ENCODE data around the gene SLC7A8. TPM values are rescaled to one million over a fixed set of nuclear protein-coding genes. Genes with fewer than 3 reads are reported as not detected.
A peak's percentile ranks its signal among the peaks of the same experiment; 100 is the strongest.
"Not testable (repeated sequence)": the region's sequence is repeated elsewhere in the genome, so short reads cannot be mapped to it uniquely, and the experiment has no call there.

SLC7A8 gene
- total RNA-seq (1 to 10 TPM in 4 of 5 experiments, under 1 TPM in 1; 0.36 to 7.7 (median 2.5) TPM), polyA plus RNA-seq (1 to 10 TPM; 1.2 to 4.0 TPM), total RNA-seq (1.1 reads per million)

GRCh38 chr14:23183479-23183878 lies at the start of gene SLC7A8:
SLC7A8 (minus strand) TSS chr14:23183660; CDS start chr14:23182914, 746 bp downstream.
- Histone ChIP-seq H3K36me3 (ENCODE audit: control insufficient read depth in 2 of 3, insufficient read depth in 3 of 3, low read length in 3 of 3) (no peaks in the 10 kb centered on the region), H3K27ac (ENCODE audit: low read depth, low read length) (peak within 1 kb of the TSS; percentile 29), H3K9me3 (ENCODE audit: control insufficient read depth in 2 of 3, low read length in 3 of 3) (no peaks in the 10 kb centered on the region), H3K4me1 (ENCODE audit: control insufficient read depth in 2 of 2, insufficient read depth in 2 of 2, low read length in 2 of 2) (peaks cover 3 to 8% of the 10 kb centered on the region in 2 donors), H3K27me3 (ENCODE audit: control insufficient read depth in 2 of 2, insufficient read depth in 2 of 2, low read length in 2 of 2) (no peaks in the 10 kb centered on the region), H3K4me3 (ENCODE audit: low read length) (peak within 1 kb of the TSS; percentile 58)
- intact Hi-C loops (cut with micrococcal nuclease): loop anchor here (2.0 to 10.0 kb wide), 2 partner anchors 29 to 199 kb away; partner anchors contain the start of gene AJUBA (in 1 of the 2)
- Mint-ChIP-seq H3K4me1 (peaks cover 0 to 26% (median 2%) of the 10 kb centered on the region in 7 donors), H3K36me3 (no peaks in the 10 kb centered on the region), H3K27me3 (peaks cover 5 to 23% (median 18%) of the 10 kb centered on the region in 5 donors), H3K9me3 (no peaks in the 10 kb centered on the region), H3K4me3 (no peak within 1 kb of the TSS), H3K27ac (no peak within 1 kb of the TSS)
- peak; percentile 60 for ATAC-seq
- CTCF ChIA-PET: interaction anchor here (1.1 to 12.2 kb wide), 5 partner anchors 13 to 106 kb away, joined by 3 to 250 read pairs (median 4); partner anchors contain the start of gene CEBPE
- POLR2A ChIA-PET: interaction anchor here (0.6 to 7.0 kb wide), 3 partner anchors 21 to 82 kb away, joined by 3 to 43 read pairs (median 5); partner anchors contain the start of gene CEBPE
- peak in 4 of 9 donors; percentile 15 to 40 (median 32) for DNase-seq

DNA sequence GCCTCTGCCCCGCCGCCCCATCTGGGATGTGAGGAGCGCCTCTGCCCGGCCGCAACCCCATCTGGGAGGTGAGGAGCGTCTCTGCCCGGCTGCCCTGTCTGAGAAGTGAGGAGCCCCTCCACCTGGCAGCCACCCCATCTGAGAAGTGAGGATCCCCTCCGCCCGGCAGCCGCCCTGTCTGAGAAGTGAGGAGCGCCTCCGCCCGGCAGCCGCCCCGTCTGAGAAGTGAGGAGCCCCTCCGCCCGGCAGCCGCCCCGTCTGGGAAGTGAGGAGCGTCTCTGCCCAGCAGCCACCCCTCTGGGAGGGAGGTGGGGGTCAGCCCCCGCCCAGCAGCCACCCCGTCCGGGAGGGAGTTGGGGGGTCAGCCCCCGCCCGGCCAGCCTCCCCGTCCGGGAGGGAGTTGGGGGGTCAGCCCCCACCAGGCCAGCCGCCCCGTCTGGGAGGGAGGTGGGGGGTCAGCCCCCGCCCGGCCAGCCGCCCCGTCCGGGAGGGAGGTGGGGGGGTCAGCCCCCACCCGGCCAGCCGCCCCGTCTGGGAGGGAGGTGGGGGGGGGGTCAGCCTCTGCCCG lies 48.9 kb upstream of the SLC7A8 start:
- DNase-seq; H3K36me3 ChIP-seq (ENCODE audit: control insufficient read depth in 2 of 3, insufficient read depth in 3 of 3, low read length in 3 of 3); H3K27ac ChIP-seq (ENCODE audit: low read depth, low read length); ATAC-seq; H3K36me3 Mint-ChIP-seq; H3K4me3 Mint-ChIP-seq; H3K9me3 ChIP-seq (ENCODE audit: control insufficient read depth in 2 of 3, low read length in 3 of 3); intact Hi-C loops (cut with micrococcal nuclease); H3K4me3 ChIP-seq (ENCODE audit: low read length); H3K9me3 Mint-ChIP-seq; H3K27ac Mint-ChIP-seq; CTCF ChIA-PET; POLR2A ChIA-PET; H3K27me3 ChIP-seq (ENCODE audit: control insufficient read depth in 2 of 2, insufficient read depth in 2 of 2, low read length in 2 of 2); H3K4me1 Mint-ChIP-seq; H3K4me1 ChIP-seq (ENCODE audit: control insufficient read depth in 2 of 2, insufficient read depth in 2 of 2, low read length in 2 of 2): not testable (repeated sequence)
- H3K27me3 Mint-ChIP-seq: peaks cover 0 to 12% (median under 1%) of the 10 kb centered on the region in 5 donors

DNA sequence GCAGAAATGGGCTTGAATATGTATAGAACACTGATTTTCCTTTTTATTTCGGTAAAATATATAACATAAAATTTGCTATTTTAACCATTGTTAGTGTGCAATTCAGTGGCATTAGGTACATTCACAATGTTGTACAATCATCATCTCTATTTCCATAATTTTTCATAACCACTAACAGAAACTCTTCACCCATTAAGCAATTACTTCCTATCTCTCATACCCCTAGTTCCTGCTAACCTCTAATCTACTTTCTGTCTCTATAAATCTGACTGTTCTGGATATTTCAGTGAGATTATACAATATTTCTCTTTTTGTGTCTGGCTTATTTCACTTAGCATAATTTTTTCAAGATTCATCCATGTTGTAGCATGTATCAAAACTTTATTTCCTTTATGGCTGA lies 45.4 kb upstream of the SLC7A8 start:
- Histone ChIP-seq H3K27me3 (ENCODE audit: control insufficient read depth in 2 of 2, insufficient read depth in 2 of 2, low read length in 2 of 2) (no peaks in the 10 kb centered on the region), H3K9me3 (ENCODE audit: control insufficient read depth in 2 of 3, low read length in 3 of 3) (no peaks in the 10 kb centered on the region), H3K27ac (ENCODE audit: low read depth, low read length) (no peak overlapping the region), H3K4me1 (ENCODE audit: control insufficient read depth in 2 of 2, insufficient read depth in 2 of 2, low read length in 2 of 2) (no peaks in the 10 kb centered on the region), H3K4me3 (ENCODE audit: low read length) (no peak overlapping the region), H3K36me3 (ENCODE audit: control insufficient read depth in 2 of 3, insufficient read depth in 3 of 3, low read length in 3 of 3) (no peaks in the 10 kb centered on the region)
- DNase-seq (no peak), ATAC-seq (no peak)
- Mint-ChIP-seq H3K36me3 (no peaks in the 10 kb centered on the region), H3K4me3 (no peak overlapping the region), H3K27ac (no peak overlapping the region), H3K4me1 (no peaks in the 10 kb centered on the region), H3K27me3 (peaks cover 0 to 20% (median 9%) of the 10 kb centered on the region in 5 donors), H3K9me3 (peaks cover 0 to 12% (median 4%) of the 10 kb centered on the region in 11 donors)
- ChIA-PET CTCF (no interaction called here), POLR2A (no interaction called here)
- intact Hi-C loops (cut with micrococcal nuclease): no loop called here

DNA sequence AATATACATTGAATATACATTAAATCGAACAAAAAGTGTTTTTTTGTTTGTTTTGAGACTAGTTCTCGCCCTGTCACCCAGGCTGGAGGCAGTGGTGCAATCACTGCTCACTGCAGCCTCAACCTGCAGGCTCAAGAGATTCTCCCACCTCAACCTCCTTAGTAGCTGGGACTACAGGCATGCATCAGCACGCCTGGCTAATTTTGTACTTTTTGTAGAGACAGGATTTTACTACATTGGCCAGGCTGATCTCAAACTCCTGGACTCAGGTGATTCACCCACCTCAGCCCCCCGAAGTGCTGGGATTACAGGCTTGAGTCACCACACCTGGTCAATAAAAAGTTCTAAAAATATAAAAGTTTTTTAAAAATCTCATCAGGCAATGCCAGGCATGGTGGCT lies 44.1 kb upstream of the SLC7A8 start:
- ChIA-PET CTCF (no interaction called here), POLR2A (no interaction called here)
- intact Hi-C loops (cut with micrococcal nuclease): no loop called here
- Mint-ChIP-seq H3K4me3 (no peak overlapping the region), H3K9me3 (peaks cover 0 to 12% (median 4%) of the 10 kb centered on the region in 11 donors), H3K4me1 (no peaks in the 10 kb centered on the region), H3K27me3 (peaks cover 0 to 23% (median 9%) of the 10 kb centered on the region in 5 donors), H3K27ac (no peak overlapping the region), H3K36me3 (no peaks in the 10 kb centered on the region)
- Histone ChIP-seq H3K4me1 (ENCODE audit: control insufficient read depth in 2 of 2, insufficient read depth in 2 of 2, low read length in 2 of 2) (no peaks in the 10 kb centered on the region), H3K9me3 (ENCODE audit: control insufficient read depth in 2 of 3, low read length in 3 of 3) (no peaks in the 10 kb centered on the region), H3K27me3 (ENCODE audit: control insufficient read depth in 2 of 2, insufficient read depth in 2 of 2, low read length in 2 of 2) (no peaks in the 10 kb centered on the region), H3K36me3 (ENCODE audit: control insufficient read depth in 2 of 3, insufficient read depth in 3 of 3, low read length in 3 of 3) (no peaks in the 10 kb centered on the region), H3K27ac (ENCODE audit: low read depth, low read length) (no peak overlapping the region), H3K4me3 (ENCODE audit: low read length) (no peak overlapping the region)
- ATAC-seq: no peak
- DNase-seq: no peak

GRCh38 chr14:23224958-23225357 lies 41.5 kb upstream of the SLC7A8 start:
- H3K4me1 Mint-ChIP-seq; POLR2A ChIA-PET; intact Hi-C loops (cut with micrococcal nuclease); H3K4me3 Mint-ChIP-seq; ATAC-seq; H3K27me3 ChIP-seq (ENCODE audit: control insufficient read depth in 2 of 2, insufficient read depth in 2 of 2, low read length in 2 of 2); H3K4me3 ChIP-seq (ENCODE audit: low read length); H3K4me1 ChIP-seq (ENCODE audit: control insufficient read depth in 2 of 2, insufficient read depth in 2 of 2, low read length in 2 of 2); DNase-seq; H3K36me3 ChIP-seq (ENCODE audit: control insufficient read depth in 2 of 3, insufficient read depth in 3 of 3, low read length in 3 of 3); H3K9me3 ChIP-seq (ENCODE audit: control insufficient read depth in 2 of 3, low read length in 3 of 3); H3K27ac Mint-ChIP-seq; CTCF ChIA-PET; H3K36me3 Mint-ChIP-seq; H3K27ac ChIP-seq (ENCODE audit: low read depth, low read length): not testable (repeated sequence)
- H3K27me3 Mint-ChIP-seq: peaks cover 20 to 42% (median 23%) of the 10 kb centered on the region in 5 donors
- peaks cover 0 to 11% (median 3%) of the 10 kb centered on the region in 11 donors for H3K9me3 Mint-ChIP-seq

DNA sequence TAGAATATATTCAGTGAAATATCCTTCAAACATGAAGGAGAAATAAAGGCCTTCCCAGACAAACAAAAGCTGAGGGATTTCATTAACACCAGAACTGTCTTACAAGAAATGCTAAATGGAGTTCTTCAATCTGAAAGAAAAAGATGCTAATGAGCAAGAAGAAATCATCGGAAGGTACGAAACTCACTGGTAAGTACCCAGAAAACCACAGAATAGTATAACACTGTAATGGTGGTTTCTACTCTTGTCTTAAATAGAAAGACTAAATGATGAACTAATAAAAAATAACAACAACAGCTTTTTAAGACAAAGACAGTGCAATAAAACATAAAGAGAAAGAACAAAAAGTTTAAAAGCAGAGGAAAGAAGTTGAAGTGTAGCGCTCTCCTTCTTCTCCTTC lies 35.6 kb upstream of the SLC7A8 start:
- Histone ChIP-seq H3K4me3 (ENCODE audit: low read length) (no peak overlapping the region), H3K9me3 (ENCODE audit: control insufficient read depth in 2 of 3, low read length in 3 of 3) (no peaks in the 10 kb centered on the region), H3K27me3 (ENCODE audit: control insufficient read depth in 2 of 2, insufficient read depth in 2 of 2, low read length in 2 of 2) (no peaks in the 10 kb centered on the region), H3K27ac (ENCODE audit: low read depth, low read length) (no peak overlapping the region), H3K36me3 (ENCODE audit: control insufficient read depth in 2 of 3, insufficient read depth in 3 of 3, low read length in 3 of 3) (no peaks in the 10 kb centered on the region), H3K4me1 (ENCODE audit: control insufficient read depth in 2 of 2, insufficient read depth in 2 of 2, low read length in 2 of 2) (no peaks in the 10 kb centered on the region)
- ATAC-seq (no peak), DNase-seq (no peak)
- Mint-ChIP-seq H3K9me3 (peaks cover 0 to 8% (median 4%) of the 10 kb centered on the region in 11 donors), H3K4me1 (peaks cover 0 to 1% (median 0%) of the 10 kb centered on the region in 7 donors), H3K36me3 (peaks cover 0 to 5% (median 0%) of the 10 kb centered on the region in 5 donors), H3K27ac (no peak overlapping the region), H3K27me3 (peaks cover 23 to 48% (median 34%) of the 10 kb centered on the region in 5 donors), H3K4me3 (no peak overlapping the region)
- ChIA-PET POLR2A (no interaction called here), CTCF (no interaction called here)
- intact Hi-C loops (cut with micrococcal nuclease): no loop called here
